PC-9 (cell line): ENCODE data around the gene ZDHHC7. TPM values are rescaled to one million over a fixed set of nuclear protein-coding genes. Genes with fewer than 3 reads are reported as not detected.

Source experiments
- Bru-seq: library from RNA; stranded (reverse); fragments of 400-500 nt; gene quantifications from one replicate; lab custom pipeline; 2021; lab: Mats Ljungman, UMichigan
- BruChase-seq, 2 experiments: library from RNA; stranded (reverse); fragments of 400-500 nt; gene quantifications; one replicate each; lab custom pipeline; 2021; lab: Mats Ljungman, UMichigan
- BruUV-seq: library from RNA; stranded (reverse); fragments of 400-500 nt; replicated peaks from 2 replicates; lab custom pipeline; 2021; lab: Mats Ljungman, UMichigan
- CTCF ChIA-PET: fragments of 300-600 bp; sonication (Branson Sonifier 250); formaldehyde crosslinking; loops from one replicate; lab custom pipeline; 2022; ENCODE audit warnings: antibody characterized with exemption; lab: Charles Lee
- POLR2A ChIA-PET: fragments of 300-600 bp; sonication (Branson Sonifier 250); formaldehyde crosslinking; loops from one replicate; lab custom pipeline; 2022; ENCODE audit warnings: antibody characterized with exemption; ENCODE audit not compliant: unreplicated experiment; lab: Charles Lee
- DNase-seq, 2 experiments: peaks; one replicate each; pipeline versions ENCODE4 v3.0.0 to v3.0.0-alpha.2; 2015 to 2022; ENCODE audit warnings: mixed read lengths in 1 of 2
- H2AFZ ChIP-seq: fragments of 200-600 bp; sonication (generic); 2 replicates; pipeline ENCODE4 v1.8.1; 2017; ENCODE audit warnings: antibody characterized with exemption
- H3F3A ChIP-seq: fragments of 200-600 bp; sonication (generic); 2 replicates; pipeline ENCODE4 v1.8.1; 2017; ENCODE audit warnings: antibody characterized with exemption, mild to moderate bottlenecking, low read depth; ENCODE audit not compliant: insufficient read depth
- H3K27ac ChIP-seq: fragments of 200-600 bp; sonication (generic); 2 replicates; pipeline ENCODE4 v1.6.1; 2016; ENCODE audit warnings: mixed run types
- H3K27me3 ChIP-seq: fragments of 200-600 bp; sonication (generic); 2 replicates; pipeline ENCODE4 v1.6.1; 2016; ENCODE audit warnings: low read depth, mixed run types; ENCODE audit not compliant: insufficient read depth
- H3K36me3 ChIP-seq: fragments of 200-600 bp; sonication (generic); 2 replicates; pipeline ENCODE4 v1.6.1; 2016; ENCODE audit warnings: low read depth, mixed run types
- H3K4me1 ChIP-seq: fragments of 200-600 bp; sonication (generic); replicated peaks from 2 replicates; pipeline ENCODE4 v1.6.1; 2016; ENCODE audit warnings: mixed run types; ENCODE audit not compliant: insufficient read depth
- H3K4me2 ChIP-seq: fragments of 200-600 bp; sonication (generic); 2 replicates; pipeline ENCODE4 v1.6.1; 2017; ENCODE audit warnings: mixed run types
- H3K4me3 ChIP-seq: fragments of 200-600 bp; sonication (generic); 2 replicates; pipeline ENCODE4 v1.6.1; 2016; ENCODE audit warnings: mixed run types
- H3K79me2 ChIP-seq: fragments of 200-600 bp; sonication (generic); 2 replicates; pipeline ENCODE4 v1.6.1; 2017; ENCODE audit warnings: low read depth, mixed run types
- H3K9me2 ChIP-seq: fragments of 200-600 bp; sonication (generic); 2 replicates; pipeline ENCODE4 v1.8.1; 2017; ENCODE audit warnings: mild to moderate bottlenecking; ENCODE audit not compliant: insufficient read depth
- H3K9me3 ChIP-seq: fragments of 200-600 bp; sonication (generic); 2 replicates; pipeline ENCODE4 v1.8.1; 2016; ENCODE audit warnings: low read depth; ENCODE audit not compliant: insufficient read depth
- H4K20me1 ChIP-seq: fragments of 200-600 bp; sonication (generic); 2 replicates; pipeline ENCODE4 v1.8.1; 2017; ENCODE audit not compliant: insufficient read depth
- EZH2 ChIP-seq: fragments of 200-600 bp; sonication (generic); IDR thresholded peaks from 2 replicates; pipeline ENCODE4 v1.8.0; 2017; ENCODE audit warnings: antibody characterized with exemption, low read depth
- intact Hi-C: fragments of 100-400 bp; cut with micrococcal nuclease; formaldehyde crosslinking; loops from one replicate; pipeline ENCODE4 v1.10.0; 2022; ENCODE audit not compliant: unreplicated experiment
- long read RNA-seq: library from polyadenylated mRNA; stranded (forward); transcript quantifications from one replicate; pipeline ENCODE4 v2.0.0, GENCODE V29; 2022
- total RNA-seq: library from RNA; stranded (reverse); gene quantifications from 2 replicates; pipeline ENCODE4 v1.2.3, GENCODE V29; 2021
- TF ChIP-seq, protein P1 (sequence below): fragments of 200-600 bp; sonication (generic); conservative IDR thresholded peaks from 2 replicates; pipeline ENCODE4 v1.6.1; 2017; ENCODE audit warnings: mixed run types, antibody characterized with exemption, mild to moderate bottlenecking, moderate library complexity

The ZDHHC7 gene, protein sequence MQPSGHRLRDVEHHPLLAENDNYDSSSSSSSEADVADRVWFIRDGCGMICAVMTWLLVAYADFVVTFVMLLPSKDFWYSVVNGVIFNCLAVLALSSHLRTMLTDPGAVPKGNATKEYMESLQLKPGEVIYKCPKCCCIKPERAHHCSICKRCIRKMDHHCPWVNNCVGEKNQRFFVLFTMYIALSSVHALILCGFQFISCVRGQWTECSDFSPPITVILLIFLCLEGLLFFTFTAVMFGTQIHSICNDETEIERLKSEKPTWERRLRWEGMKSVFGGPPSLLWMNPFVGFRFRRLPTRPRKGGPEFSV
- total RNA-seq = 79.3 and 85.1 TPM in 2 replicates
- Bru-seq, nascent RNA = percentile 89 among the genes with signal in this experiment
- percentile 95 among the genes with signal in this experiment for BruChase-seq, experiment 1, labeled RNA remaining after a 2-hour chase
- BruChase-seq, experiment 2, labeled RNA remaining after a 6-hour chase = percentile 94 among the genes with signal in this experiment
- long read RNA-seq, transcript ZDHHC7-203 (9 exons, 1,488 nt) = major isoform, 33 of 88 reads
- long read RNA-seq, transcript ZDHHC7-201 (8 exons, 3,442 nt) = minor isoform, 21 of 88 reads
- long read RNA-seq, partial matches to known transcripts = 13 of 88 reads
- long read RNA-seq, other reads (novel, unspliced or antisense) = 19 of 88 reads

DNA sequence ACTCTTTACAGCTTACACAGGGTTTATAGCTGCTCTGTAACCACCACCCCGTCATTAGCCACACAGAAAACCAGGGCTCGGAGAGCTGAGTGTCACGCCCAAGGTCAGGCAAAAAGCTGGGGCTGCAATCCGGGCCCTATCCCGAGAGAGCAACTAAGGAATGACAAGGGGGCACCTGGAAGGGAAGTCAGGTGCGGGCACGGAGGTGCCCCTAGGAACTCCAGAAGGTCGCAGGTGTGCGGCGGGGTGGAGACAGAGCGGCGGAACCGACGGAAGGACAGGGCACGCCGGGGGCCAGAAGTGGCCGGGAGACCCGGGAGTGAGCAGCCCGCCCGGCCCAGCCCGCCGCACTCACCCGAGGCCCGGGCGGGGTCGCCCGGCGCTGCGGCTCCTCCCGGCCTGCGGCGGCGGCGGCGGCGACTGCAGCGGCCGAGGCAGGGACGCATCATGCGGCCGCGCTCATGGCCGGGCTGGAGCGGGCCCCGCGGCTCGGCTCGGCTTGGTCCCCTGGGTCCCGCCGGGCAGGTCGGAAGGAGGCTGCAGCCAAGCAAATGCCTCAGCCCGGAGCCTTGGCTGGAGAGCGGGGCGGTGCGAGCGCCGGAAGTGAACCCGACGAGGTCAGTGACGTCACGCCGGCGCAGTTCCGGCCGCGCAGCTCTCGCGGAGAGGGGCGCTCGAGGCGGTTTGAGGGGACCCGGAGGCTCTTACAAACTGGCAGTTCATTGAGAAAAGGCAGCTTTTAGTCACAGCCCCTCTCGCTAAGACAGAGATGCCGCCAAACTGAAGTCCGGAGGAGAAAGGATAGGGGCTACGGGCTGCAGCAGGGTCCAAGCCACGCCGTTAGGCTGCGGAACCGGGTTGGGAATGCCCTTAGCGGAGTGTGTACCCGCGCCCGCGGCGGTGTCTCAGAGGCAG lies at the start of gene ZDHHC7:
Gene ZDHHC7 (minus strand): TSS at position 605 of the 915 bp plus-strand sequence. CDS start 20,917 bp downstream, outside the sequence.
- peak within 1 kb of the TSS; percentile 97 for H2AFZ ChIP-seq
- H3K9me3 ChIP-seq = no peaks in the 10 kb centered on the region
- 0 out of 2 replicates have a peak, but pooled peaks cover 6% of the 10 kb centered on the region for H3K36me3 ChIP-seq
- H3F3A ChIP-seq = peaks cover 20% of the 10 kb centered on the region; the same call in 1 of the 2 replicates
- peaks cover 48% of the 10 kb centered on the region for H3K79me2 ChIP-seq
- peaks cover 28% of the 10 kb centered on the region for H3K4me1 ChIP-seq
- ChIA-PET POLR2A (interaction anchor here (0.6 to 0.7 kb wide), 5 partner anchors 12 to 130 kb away, joined by 3 to 7 read pairs (median 3); no protein-coding TSS in a partner anchor), CTCF (interaction anchor here (0.6 to 1.2 kb wide), 2 partner anchors 11 to 34 kb away, joined by 3 to 8 read pairs; no protein-coding TSS in a partner anchor)
- no TSS peak for BruUV-seq
- peak within 1 kb of the TSS; percentile 97 for H3K4me3 ChIP-seq
- H4K20me1 ChIP-seq = 0 out of 2 replicates have a peak, but pooled peaks cover 3% of the 10 kb centered on the region
- no peak for TF ChIP-seq EZH2
- TF ChIP-seq, protein P1, sequence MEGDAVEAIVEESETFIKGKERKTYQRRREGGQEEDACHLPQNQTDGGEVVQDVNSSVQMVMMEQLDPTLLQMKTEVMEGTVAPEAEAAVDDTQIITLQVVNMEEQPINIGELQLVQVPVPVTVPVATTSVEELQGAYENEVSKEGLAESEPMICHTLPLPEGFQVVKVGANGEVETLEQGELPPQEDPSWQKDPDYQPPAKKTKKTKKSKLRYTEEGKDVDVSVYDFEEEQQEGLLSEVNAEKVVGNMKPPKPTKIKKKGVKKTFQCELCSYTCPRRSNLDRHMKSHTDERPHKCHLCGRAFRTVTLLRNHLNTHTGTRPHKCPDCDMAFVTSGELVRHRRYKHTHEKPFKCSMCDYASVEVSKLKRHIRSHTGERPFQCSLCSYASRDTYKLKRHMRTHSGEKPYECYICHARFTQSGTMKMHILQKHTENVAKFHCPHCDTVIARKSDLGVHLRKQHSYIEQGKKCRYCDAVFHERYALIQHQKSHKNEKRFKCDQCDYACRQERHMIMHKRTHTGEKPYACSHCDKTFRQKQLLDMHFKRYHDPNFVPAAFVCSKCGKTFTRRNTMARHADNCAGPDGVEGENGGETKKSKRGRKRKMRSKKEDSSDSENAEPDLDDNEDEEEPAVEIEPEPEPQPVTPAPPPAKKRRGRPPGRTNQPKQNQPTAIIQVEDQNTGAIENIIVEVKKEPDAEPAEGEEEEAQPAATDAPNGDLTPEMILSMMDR = no peak
- H3K27me3 ChIP-seq = no peaks in the 10 kb centered on the region
- H3K27ac ChIP-seq = peak within 1 kb of the TSS; percentile 81
- intact Hi-C loops = loop anchor here (2.0 kb wide), 1 partner anchor 16 kb away; no protein-coding TSS in a partner anchor
- H3K9me2 ChIP-seq = no peaks in the 10 kb centered on the region
- DNase-seq = peak; percentile 66 to 78
- peak within 1 kb of the TSS; percentile 97 for H3K4me2 ChIP-seq

DNA sequence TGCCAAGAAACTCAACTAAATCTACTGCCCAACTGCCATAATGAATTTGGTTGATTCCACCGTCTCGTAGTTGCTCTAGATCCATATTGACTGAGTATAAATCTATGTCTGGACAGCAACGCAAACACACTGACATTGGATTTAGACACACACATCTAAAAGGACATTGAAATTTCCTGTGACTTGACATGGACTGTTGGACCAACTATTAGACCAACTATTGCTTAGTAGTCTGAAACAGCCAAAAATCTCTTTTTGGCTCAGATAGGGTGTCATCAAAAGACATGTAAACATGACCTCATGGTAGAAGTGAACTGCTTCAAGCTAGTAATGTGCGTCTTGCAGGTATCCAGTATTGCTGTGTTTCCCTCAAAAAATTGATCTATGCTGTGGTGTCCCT lies 47.6 kb upstream of the ZDHHC7 start:
- CTCF ChIA-PET = no interaction called here
- no TSS peak for BruUV-seq
- TF ChIP-seq, protein P1 = no peak
- no peak for TF ChIP-seq EZH2
- Histone ChIP-seq H3K27me3 (no peaks in the 10 kb centered on the region), H3K4me3 (no peak overlapping the region), H3K27ac (no peak overlapping the region), H3K4me2 (no peak overlapping the region), H3K4me1 (peaks cover 16% of the 10 kb centered on the region), H3F3A (peaks cover 7% of the 10 kb centered on the region; the same call in 1 of the 2 replicates), H3K9me3 (no peaks in the 10 kb centered on the region), H3K79me2 (no peaks in the 10 kb centered on the region), H4K20me1 (no peaks in the 10 kb centered on the region), H3K9me2 (no peaks in the 10 kb centered on the region), H2AFZ (no peak overlapping the region), H3K36me3 (no peaks in the 10 kb centered on the region)
- POLR2A ChIA-PET = no interaction called here
- no peak for DNase-seq
- intact Hi-C loops = no loop called here
